Heart right ventricle (tissue), 16 donors: ENCODE data around the gene NHS. TPM values are rescaled to one million over a fixed set of nuclear protein-coding genes. Genes with fewer than 3 reads are reported as not detected.

Experiments used
- ATAC-seq, 8 donors: fragments of 200-7000 bp; cut with Tn5 transposase; one replicate each; pipeline ENCODE4 v1.9.1; 2020; ENCODE audit warnings: mild to moderate bottlenecking in 8 of 8, moderate library complexity in 8 of 8, moderate number of reproducible peaks in 1 of 8
- DNase-seq, 2 donors: peaks; one replicate each; pipeline ENCODE4 v3.0.0-alpha.2; 2020
- H3K27ac ChIP-seq, 10 donors: fragments of 200-600 bp; sonication (generic) in 2 of 10; one replicate each; pipeline versions ENCODE4 v1.5.0 to v1.8.0; 2020 to 2022; ENCODE audit warnings: mild to moderate bottlenecking in 3 of 10
- H3K27me3 ChIP-seq, 7 donors: fragments of 200-600 bp; one replicate each; pipeline ENCODE4 v1.8.0; 2021 to 2022; ENCODE audit warnings: mild to moderate bottlenecking in 2 of 7
- H3K36me3 ChIP-seq, 9 donors: fragments of 200-600 bp; sonication (generic) in 1 of 9; one replicate each; pipeline versions ENCODE4 v1.5.0 to v1.8.0; 2020 to 2022; ENCODE audit warnings: mild to moderate bottlenecking in 2 of 9
- H3K4me1 ChIP-seq, 9 donors: fragments of 200-600 bp; sonication (generic) in 1 of 9; one replicate each; pipeline versions ENCODE4 v1.5.0 to v1.8.0; 2020 to 2022; ENCODE audit warnings: mild to moderate bottlenecking in 4 of 9
- H3K4me3 ChIP-seq, 10 donors: fragments of 200-600 bp; sonication (generic) in 2 of 10; one replicate each; pipeline versions ENCODE4 v1.5.0 to v1.8.0; 2020 to 2022; ENCODE audit warnings: mild to moderate bottlenecking in 7 of 10, moderate library complexity in 2 of 10
- H3K9me3 ChIP-seq, 11 donors: fragments of 200-600 bp in 10 of 11; sonication (generic) in 2 of 11; one replicate each; pipeline versions ENCODE4 v1.5.0 to v1.8.0; 2013 to 2022; ENCODE audit warnings: mild to moderate bottlenecking in 2 of 11, control low read depth in 1 of 11, moderate library complexity in 1 of 11
- CTCF ChIP-seq, 9 donors: fragments of 200-600 bp; sonication (generic) in 2 of 9; IDR thresholded peaks; one replicate each; pipeline versions ENCODE4 v1.5.0 to v1.8.0; 2021 to 2022; ENCODE audit warnings: antibody characterized with exemption in 9 of 9, mild to moderate bottlenecking in 5 of 9, moderate library complexity in 1 of 9
- WGBS, 2 donors: extraction: QIAGEN DNeasy Blood & Tissue Kit; methylation state at CpG; one replicate each; pipeline ENCODE4 v1.1.7; 2013; ENCODE audit warnings: inconsistent platforms in 1 of 2; 5-methylcytosine and 5-hydroxymethylcytosine counted together
- intact Hi-C, 10 donors: fragments of 100-400 bp; cut with DNase I; formaldehyde crosslinking; loops; one replicate each; pipeline versions ENCODE4 v1.11.1 to v1.14.2; 2022
- polyA plus RNA-seq, 2 donors: library from polyadenylated mRNA; stranded (reverse); fragments of 200-250 nt; gene quantifications; one replicate each; pipeline ENCODE4 v1.2.3, GENCODE V29; 2013
- total RNA-seq, 10 donors: library from RNA; stranded (reverse); fragmentation: NEBNext Ultra II Directional in 3 of 10; extraction: Animal tissue kit (Norgen Biotek cat#: 25700) in 3 of 10; gene quantifications; one replicate each; pipeline versions ENCODE4 v1.2.1 to v1.2.4, GENCODE V29; 2021 to 2023
- donor health status: Arrhythmogenic right ventricular cardiomyopathy.
- donor health status: ischemic (EF 13 %, LVEDD 7.1; RV severe dilation, severe dysfunction).
- donor health status: healthy with polysubstance abuse.
- donor health status: DM: no; HTN: yes; CAD: no.
- donor health status: DM: no; HTN: no; CAD: no.
- donor health status: ischemic (EF 25% LVEDD 6.9; RV normal size, moderate dysfunction).
- donor health status: ischemic (EF 25% LVEDD 5.7; RV mildly dilated, moderate dysfunction).
- donor health status: healthy.
- donor health status: DM: yes; HTN: yes; CAD: no.
- donor health status: Ischemic cardiomyopathy.
- donor health status: ischemic (EF 35%, LVEDD 5.7; RV mildly dilated, moderate dysfunction).
- donor health status: nonischemic (EF 11% LVEDD 7.7; RV severe dilation, severe dysfunction).
- donor health status: DM: yes; HTN: yes; CAD: no.
- donor health status: PGD.
- donor health status: ischemic (EF 29% LVEDD 5.4; RV normal size, mild dysfunction).
- donor health status: nonischemic (EF 23%, LVEDD 6.1; RV moderate dilation, normal function).

The NHS gene
- total and polyA plus RNA-seq, 12 donors: 0.20 to 2.7 (median 1.2) TPM

GRCh38 chrX:17448188-17448587 lies 73.2 kb downstream of the NHS start:
- H3K4me3 ChIP-seq: no peak overlapping the region
- 68 to 80% methylated on average over 2 of the region's 2 CpGs for WGBS, 2 donors
- H3K4me1 ChIP-seq: no peaks in the 10 kb centered on the region
- no peak for TF ChIP-seq CTCF (IDR thresholded peaks at IDR 0.05)
- no peaks in the 10 kb centered on the region for H3K9me3 ChIP-seq
- DNase-seq: no peak
- ATAC-seq: no peak
- H3K27ac ChIP-seq: no peak overlapping the region
- H3K36me3 ChIP-seq: no peaks in the 10 kb centered on the region
- intact Hi-C loops: no loop called here
- H3K27me3 ChIP-seq: peaks cover 0 to 40% (median 0%) of the 10 kb centered on the region in 7 donors

- Histone ChIP-seq H3K36me3 (no peaks in the 10 kb centered on the region), H3K27ac (no peak overlapping the region), H3K9me3 (no peaks in the 10 kb centered on the region), H3K4me3 (no peak overlapping the region), H3K27me3 (peaks cover 0 to 35% (median 0%) of the 10 kb centered on the region in 7 donors), H3K4me1 (no peaks in the 10 kb centered on the region)
- WGBS, 2 donors: 76 to 89% methylated on average over 2 of the region's 2 CpGs
- DNase-seq: no peak
- ATAC-seq: no peak
- TF ChIP-seq CTCF (IDR thresholded peaks at IDR 0.05): no peak
- intact Hi-C loops: no loop called here
Measured at GRCh38 chrX:17449866-17450265, 74.9 kb downstream of the NHS start.

GRCh38 chrX:17453788-17454187 lies 78.8 kb downstream of the NHS start:
- DNase-seq (no peak), ATAC-seq (no peak)
- H3K4me1 ChIP-seq: no peaks in the 10 kb centered on the region

GRCh38 chrX:17456526-17456925 lies 81.5 kb downstream of the NHS start:
- intact Hi-C loops: no loop called here
- no peak for TF ChIP-seq CTCF (IDR thresholded peaks at IDR 0.05)

More at GRCh38 chrX:17453788-17454187, 78.8 kb downstream of the NHS start:
- Histone ChIP-seq H3K27me3 (peaks cover 0 to 25% (median 0%) of the 10 kb centered on the region in 7 donors), H3K4me3 (no peak overlapping the region), H3K27ac (no peak overlapping the region), H3K36me3 (no peaks in the 10 kb centered on the region), H3K9me3 (no peaks in the 10 kb centered on the region)
- intact Hi-C loops: no loop called here
- no peak for TF ChIP-seq CTCF (IDR thresholded peaks at IDR 0.05)

More at GRCh38 chrX:17456526-17456925, 81.5 kb downstream of the NHS start:
- DNase-seq (no peak), ATAC-seq (no peak)
- H3K36me3 ChIP-seq: no peaks in the 10 kb centered on the region
- no peak overlapping the region for H3K4me3 ChIP-seq
- H3K27ac ChIP-seq: no peak overlapping the region
- peaks cover 0 to 16% (median 0%) of the 10 kb centered on the region in 7 donors for H3K27me3 ChIP-seq
- H3K9me3 ChIP-seq: no peaks in the 10 kb centered on the region
- no peaks in the 10 kb centered on the region for H3K4me1 ChIP-seq
- WGBS, 2 donors: 89% methylated on average over 6 of the region's 6 CpGs
